Femur (tissue), 1 donor: ENCODE measurements around the gene COL2A1.
"Not testable (repeated sequence)": the region's sequence is repeated elsewhere in the genome, so short reads cannot be mapped to it uniquely, and the experiment has no call there.

Experiments used
- DNase-seq: peaks from one replicate; pipeline ENCODE4 v3.0.0-alpha.2; 2017

The COL2A1 gene

GRCh38 chr12:47972895-47973294, 31.4 kb downstream of the COL2A1 start:
- no peak for DNase-seq

DNA sequence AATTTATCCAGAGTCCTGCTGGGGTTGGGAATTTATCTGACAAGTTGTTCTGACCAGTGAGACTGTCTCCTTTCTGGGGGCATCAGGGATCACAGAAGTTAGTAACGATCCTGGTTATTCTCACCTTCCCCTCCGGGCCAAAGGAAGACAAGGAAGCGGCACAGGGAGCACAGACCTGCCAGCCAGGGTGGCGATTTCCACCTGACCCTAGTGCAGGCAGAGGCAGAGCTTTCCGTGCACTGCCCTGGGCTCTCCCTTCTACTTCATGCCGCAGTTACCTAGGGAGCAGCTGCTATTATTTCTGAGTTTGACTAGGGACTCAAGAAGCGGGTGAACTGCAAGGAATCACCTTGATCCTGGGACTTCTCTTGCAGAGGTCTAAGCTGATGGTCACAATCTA, 33.4 kb downstream of the COL2A1 start:
- DNase-seq, result no peak

DNA sequence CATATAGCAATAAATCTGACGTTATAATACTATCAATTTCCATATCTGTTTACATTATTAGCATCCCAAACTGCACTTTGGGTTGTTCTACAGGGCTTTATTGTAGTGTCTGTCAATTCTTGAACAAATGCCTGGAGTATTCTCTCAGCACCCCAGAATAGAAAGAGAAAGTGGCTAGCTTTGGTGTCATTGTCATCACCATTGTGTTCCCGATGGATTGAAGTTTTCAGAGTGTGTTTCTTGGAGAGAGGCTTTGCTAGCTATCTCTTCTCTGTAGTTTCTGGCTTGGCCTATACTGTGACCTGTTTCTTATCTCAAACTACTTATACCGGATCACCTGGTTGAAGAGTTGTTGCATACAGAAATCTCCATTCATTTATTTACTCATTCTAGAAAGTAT, 34.4 kb downstream of the COL2A1 start:
- DNase-seq, result no peak

DNA sequence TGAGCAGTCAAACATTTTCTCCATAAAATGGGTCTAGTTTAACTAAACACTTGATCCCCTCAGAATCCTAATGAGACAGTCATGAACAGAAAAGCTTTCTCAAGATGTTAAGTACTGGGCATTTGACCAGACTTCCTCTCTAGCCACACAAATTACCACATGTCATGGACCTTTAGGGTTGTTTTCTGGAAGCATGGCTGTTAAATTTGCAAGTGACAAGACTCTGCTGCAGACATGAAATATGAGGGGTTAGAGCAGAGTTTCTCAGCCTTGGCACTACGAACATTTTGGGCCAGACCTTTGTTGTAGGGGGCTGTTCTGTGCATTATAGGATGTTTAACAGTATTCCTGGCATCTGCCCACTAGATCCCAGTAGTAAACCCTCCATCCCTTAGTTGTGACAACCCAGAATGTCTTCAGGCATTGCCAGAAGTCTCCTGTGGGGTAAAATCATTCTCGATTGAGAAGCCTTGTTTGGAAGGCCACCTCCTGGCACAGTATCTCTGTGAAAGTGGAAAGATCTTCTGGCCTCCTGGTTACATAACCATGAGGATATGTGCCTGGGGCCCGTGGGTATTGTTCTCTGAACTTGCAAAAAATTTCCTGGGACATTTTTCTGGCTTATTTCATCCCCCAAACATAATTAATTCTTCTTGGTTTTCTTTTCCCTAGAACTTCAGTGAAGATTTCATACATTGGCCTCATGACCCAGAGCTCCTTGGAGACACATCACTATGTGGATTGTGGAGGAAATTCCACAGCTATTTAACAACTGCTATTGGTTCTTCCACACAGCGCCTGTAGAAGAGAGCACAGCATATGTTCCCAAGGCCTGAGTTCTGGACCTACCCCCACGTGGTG, 36.6 kb downstream of the COL2A1 start:
- peak; percentile 45 for DNase-seq

- DNase-seq, result no peak
Observed at GRCh38 chr12:47965581-47965980, 38.7 kb downstream of the COL2A1 start.

DNA sequence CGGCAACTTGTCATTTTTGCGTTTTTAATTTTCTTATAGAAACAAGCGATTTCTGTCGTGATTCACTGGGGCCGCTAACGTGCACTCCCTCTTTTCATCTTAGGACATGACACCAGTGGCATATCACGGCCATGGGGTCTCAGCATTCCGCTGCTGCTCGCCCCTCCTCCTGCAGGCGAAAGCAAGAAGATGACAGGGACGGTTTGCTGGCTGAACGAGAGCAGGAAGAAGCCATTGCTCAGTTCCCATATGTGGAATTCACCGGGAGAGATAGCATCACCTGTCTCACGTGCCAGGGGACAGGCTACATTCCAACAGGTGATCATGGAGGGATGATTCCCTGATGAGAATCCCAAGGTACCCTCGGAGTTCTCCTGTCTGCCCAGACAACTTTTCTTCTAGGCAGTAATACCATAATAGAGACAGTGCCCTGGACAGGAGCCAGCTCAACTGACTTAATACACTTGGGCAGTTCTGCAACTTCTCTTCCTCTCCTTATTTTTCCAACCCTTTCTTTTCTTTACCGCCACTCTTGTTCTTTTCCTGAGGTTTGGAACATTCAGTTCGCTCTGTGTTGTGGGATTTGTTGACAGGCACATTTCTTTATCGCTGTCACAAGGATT, 40.1 kb downstream of the COL2A1 start:
- DNase-seq, result no peak

- peak; percentile 96 for DNase-seq
Observed at GRCh38 chr12:47963340-47964040, 40.8 kb downstream of the COL2A1 start, which contains the start of gene TMEM106C. TMEM106C (plus strand) TSS chr12:47963596; CDS start chr12:47964237, 641 bp downstream.

DNA sequence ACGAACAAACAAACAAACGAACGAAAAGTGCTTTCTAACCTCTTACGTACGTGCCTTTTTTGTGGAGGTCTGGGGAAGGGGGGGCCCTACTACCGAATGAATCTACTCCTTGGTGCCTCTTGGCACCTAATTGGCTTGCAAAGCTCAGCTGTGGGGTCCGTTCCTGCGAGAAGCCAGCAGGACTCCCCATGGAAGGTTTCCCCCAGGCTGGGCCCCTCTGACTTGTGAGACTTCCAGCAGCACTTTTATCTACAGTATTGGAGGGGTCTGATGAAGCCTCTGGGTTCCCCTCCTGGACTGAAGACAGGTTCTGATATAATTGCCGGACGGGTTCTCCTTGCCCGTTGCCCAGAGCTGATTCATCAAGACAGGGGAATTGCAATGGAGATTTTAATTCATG, 42.1 kb downstream of the COL2A1 start:
- no peak for DNase-seq

DNA sequence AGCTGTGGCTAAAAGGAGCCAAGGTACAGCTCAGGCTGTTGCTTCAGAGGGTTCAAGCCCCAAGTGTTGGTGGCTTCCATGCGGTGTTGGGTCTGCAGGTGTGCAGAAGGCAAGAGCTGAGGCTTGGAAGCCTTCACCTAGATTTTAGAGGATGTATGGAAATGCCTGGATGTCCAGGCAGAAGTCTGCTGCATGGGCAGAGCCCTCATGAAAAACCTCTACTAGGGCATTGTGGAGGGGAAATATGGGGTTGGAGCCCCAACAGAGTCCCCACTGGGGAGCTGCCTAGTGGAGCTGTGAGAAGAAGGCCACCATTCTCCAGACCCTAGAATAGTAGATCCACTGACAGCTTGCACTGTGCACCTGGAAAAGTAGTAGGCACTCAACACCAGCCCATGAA, 46.6 kb downstream of the COL2A1 start:
- not testable (repeated sequence) for DNase-seq

DNA sequence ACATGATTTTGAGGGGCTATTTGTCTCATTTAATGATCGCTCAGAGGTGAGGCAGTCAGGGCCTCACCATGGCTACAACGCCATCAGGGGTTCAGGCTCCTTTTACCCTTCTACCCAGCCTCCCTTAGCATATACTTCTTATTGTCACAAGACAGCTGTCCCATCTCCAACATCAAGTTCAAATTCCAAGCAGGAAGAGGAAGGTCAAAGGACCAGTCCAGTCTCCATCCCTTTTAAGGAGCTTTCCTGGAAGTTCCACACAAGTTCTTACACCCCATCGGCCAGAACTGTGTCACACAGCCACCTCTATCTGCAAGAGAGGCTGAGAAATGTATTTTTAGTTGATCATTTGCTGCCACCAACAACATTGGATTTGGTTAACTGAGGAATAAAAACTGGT, 49.2 kb downstream of the COL2A1 start:
- DNase-seq, result no peak

GRCh38 chr12:47954467-47955045, 49.7 kb downstream of the COL2A1 start:
- no peak for DNase-seq

- DNase-seq, result no peak
Observed at GRCh38 chr12:47954058-47954457, 50.2 kb downstream of the COL2A1 start.

- no peak for DNase-seq
Observed at GRCh38 chr12:47950856-47951468, 53.3 kb downstream of the COL2A1 start.

DNA sequence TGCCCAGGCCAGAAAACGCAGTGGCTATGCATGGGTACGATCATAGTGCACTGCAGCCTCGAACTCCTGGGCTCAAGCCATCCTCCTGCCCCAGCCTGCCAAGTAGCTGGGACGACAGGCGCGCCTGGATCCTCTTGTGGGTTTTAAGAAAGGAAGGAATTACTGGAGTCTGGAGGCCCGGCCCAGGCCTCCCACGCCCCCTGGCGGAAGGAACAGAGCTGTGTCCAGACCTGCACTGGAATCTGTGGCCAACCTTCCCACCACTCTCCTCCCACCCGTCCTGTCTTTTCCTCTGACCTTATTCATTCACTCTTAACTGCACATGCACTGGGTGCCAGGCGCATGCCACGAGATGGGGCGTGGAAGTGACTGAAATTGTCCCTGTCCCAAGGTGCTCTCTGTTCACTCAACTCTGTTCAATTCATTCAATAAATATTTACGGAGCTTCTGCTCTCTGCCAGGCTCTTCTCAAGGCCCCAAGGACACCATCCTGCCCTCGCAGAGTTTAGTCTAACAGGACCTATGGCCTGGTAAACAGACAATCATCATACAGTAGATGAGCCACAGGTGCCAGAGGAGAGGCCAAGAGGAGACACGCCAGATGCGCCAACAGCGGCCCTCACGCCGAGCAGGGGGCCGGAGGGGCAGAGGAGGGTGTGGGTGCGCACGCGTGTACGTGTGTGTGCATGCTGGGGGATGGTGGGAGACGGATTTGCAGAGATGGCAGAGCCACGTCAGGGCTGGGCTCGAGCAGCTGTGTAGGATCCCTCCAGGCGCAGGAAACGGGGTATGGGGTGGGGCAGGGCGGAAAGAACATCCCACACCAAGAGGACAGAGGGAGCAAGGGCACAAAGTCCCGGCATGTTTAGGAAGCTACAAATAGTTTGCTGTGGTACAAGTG, 54.6 kb downstream of the COL2A1 start:
- DNase-seq, result peak; percentile 85

DNA sequence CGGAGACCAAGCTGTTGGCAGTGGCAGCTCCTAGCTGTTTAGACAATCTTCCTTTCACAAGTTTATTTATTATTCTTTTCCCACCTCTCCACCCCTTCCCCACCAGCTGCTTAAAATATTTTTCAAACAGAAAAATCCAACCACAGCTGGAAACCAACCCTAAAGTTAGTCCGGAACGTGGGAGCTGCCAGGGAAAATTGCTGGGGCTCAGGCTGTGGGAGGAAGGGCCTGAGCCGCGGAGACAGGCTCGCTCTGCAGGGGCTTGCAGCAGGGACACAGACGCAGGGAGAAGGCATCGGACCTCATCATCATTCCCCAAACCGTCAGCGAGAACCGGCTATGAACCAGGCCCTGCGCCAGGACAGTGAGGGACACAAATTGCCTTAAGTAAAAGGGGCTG, 56.9 kb downstream of the COL2A1 start:
- DNase-seq, result peak; percentile 67

- DNase-seq, result peak; percentile 53
Observed at GRCh38 chr12:47946413-47947323, 57.6 kb downstream of the COL2A1 start.

DNA sequence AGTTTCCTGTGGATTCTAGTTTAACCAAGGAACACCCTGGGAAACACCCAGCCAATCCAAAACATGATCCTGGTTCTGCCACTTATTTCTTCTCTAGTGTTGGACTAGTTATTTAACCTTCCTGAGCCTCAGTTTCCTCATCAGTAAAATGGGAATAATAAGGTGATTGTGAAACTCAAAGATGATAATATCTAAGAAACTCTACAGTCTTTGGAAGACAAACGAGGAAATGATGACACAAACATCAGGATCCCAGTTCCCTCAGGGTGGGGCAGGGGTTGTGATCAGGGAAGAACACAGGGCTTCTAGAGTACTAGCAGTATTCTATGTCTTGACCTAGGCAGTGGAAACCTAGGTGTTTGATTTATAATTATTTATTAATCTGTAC, 58.9 kb downstream of the COL2A1 start:
- DNase-seq, result no peak

DNA sequence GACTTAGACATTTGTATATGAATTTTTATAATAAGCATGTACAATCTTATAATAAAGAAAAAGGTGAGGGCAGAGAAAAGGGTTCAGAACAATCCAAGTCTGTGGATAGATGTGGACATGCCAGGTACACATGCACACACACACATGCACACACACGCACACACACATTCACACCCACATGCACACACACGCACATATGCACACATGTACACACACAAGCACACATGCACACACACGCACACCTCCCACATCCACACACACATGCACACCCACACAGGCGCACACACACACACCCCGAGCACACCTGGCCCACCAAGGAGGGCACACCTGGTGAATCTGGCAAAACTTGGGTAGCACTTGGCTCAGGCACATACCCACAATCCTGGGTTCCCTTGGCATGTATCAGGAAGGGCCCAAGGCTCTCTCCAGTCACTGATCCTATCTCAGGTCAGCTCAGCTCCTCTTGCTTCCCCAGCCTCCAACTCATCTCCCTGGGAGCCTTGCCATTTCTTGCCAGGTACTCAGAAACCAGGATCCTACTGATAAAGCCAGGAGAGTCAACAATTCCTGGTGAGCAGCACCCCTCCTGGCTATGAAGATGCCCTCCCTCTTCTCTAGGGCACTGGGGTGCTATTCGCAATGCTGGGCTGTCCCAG, 59.5 kb downstream of the COL2A1 start:
- no peak for DNase-seq

DNA sequence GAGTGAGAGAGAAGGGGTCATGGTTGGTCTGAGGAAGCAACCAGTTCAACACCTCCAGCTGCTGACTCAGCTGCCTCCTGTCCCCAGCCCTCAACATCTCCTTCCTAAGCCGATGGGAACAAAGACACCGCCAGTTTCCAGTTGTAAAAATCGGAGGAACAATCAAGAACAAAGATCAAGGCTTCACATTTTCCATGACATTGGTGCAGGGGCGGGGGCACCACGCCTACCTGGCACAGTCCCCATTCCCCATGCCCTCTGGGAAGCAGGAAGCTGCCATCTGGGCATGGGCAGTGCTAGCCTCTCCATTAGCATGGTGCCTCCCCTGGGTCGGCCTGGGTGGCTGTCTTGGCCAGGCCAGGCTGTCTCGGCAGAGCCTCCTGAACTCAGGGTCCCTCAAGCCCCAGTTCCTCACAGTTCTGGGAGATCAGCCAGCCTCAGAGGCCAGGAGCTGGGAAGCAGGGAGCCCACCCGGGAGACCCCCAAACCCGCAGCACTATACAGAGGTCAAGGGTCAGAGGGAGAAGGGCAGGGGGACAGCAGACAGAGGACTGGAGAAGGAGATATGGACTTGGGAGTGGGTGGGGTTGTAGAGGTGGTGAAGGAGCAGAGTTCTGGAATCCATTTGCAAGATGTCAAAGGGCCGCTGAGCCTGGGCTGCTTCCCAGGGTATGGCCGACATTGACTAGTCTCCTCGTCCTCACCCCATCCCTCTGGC, 60.5 kb downstream of the COL2A1 start:
- DNase-seq, result no peak
